ENCODE measurements around the gene ARHGDIB.

GRCh38 chr12:14949631-14950030 lies 11.8 kb downstream of the ARHGDIB start:
- TF ChIP-seq POLR2AphosphoS5 (IDR thresholded peaks at IDR 0.05; ENCODE audit: low read depth, low read length): no peak
- no peak for TF ChIP-seq POLR2A (IDR thresholded peaks at IDR 0.05; ENCODE audit: low read depth, low read length)
- TF ChIP-seq TAF1 (IDR thresholded peaks at IDR 0.05; ENCODE audit: low read depth, low read length): no peak
- no peak for TF ChIP-seq POU2F2 (IDR thresholded peaks at IDR 0.05; ENCODE audit: low read depth, low read length)
- TF ChIP-seq PAX5 (IDR thresholded peaks at IDR 0.05; ENCODE audit: insufficient read depth, low read length, severe bottlenecking): no peak
